Dendritic cell treated with granulocyte-macrophage colony-stimulating factor and Interleukin-4, amounts not matched to agents 40 ng/mL and 50 ng/mL, for 4 days (primary cell): ENCODE data around the gene EML1.

Experiments
- H3K27ac Mint-ChIP-seq: one replicate; pipeline ENCODE4 v1.8.0; 2022; ENCODE audit warnings: mild to moderate bottlenecking, mixed read lengths
- H3K27me3 Mint-ChIP-seq: one replicate; pipeline ENCODE4 v1.8.0; 2022; ENCODE audit warnings: mild to moderate bottlenecking, mixed read lengths
- H3K36me3 Mint-ChIP-seq: one replicate; pipeline ENCODE4 v1.8.0; 2022; ENCODE audit warnings: low read depth, mixed read lengths
- H3K4me1 Mint-ChIP-seq: one replicate; pipeline ENCODE4 v1.8.0; 2022; ENCODE audit warnings: low read depth, mixed read lengths
- H3K4me3 Mint-ChIP-seq: one replicate; pipeline ENCODE4 v1.8.0; 2022; ENCODE audit warnings: mild to moderate bottlenecking, moderate library complexity, mixed read lengths
- H3K9me3 Mint-ChIP-seq: one replicate; pipeline ENCODE4 v1.8.0; 2022; ENCODE audit warnings: mixed read lengths
- intact Hi-C: fragments of 100-400 bp; cut with micrococcal nuclease; formaldehyde crosslinking; loops from one replicate; pipeline ENCODE4 v1.15.0; 2022

EML1 gene

DNA sequence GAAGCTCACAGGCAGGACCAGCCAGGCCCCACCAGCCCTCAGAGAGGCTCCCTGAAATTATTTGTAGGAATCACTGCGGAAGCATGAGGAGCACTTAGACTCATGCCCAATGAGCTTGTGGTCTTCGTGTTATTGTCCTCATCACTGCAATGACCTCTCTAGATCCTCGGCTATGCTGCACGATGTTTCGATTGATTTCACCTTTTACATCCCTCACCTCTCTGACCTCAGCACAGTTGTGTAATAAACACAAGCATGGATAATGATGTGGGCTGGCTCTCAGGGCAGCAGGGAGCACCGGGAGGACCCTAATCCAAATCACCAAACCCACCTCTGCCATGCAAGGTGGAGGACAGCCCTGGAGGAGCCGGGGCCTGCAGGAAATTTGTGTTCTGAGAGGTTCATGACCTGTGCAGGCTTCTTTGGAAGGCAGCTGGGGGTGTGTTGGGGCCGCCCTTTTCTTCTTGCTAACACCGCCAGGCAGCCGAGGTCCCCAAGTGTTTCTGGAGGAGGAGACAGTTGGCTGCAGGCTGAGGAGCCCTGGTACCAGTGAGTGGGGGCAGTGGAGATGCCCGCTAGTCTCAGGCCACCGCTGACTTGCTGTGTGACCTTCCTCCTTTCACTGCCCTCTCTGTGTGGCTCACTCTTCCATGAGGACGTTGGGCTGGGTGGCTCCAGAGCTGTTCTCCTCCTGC, 29.5 kb upstream of the EML1 start:
- Mint-ChIP-seq H3K9me3 (no peaks in the 10 kb centered on the region), H3K27ac (no peak overlapping the region), H3K4me1 (no peaks in the 10 kb centered on the region), H3K36me3 (no peaks in the 10 kb centered on the region), H3K4me3 (no peak overlapping the region), H3K27me3 (peaks cover 5% of the 10 kb centered on the region)
- intact Hi-C loops = no loop called here

DNA sequence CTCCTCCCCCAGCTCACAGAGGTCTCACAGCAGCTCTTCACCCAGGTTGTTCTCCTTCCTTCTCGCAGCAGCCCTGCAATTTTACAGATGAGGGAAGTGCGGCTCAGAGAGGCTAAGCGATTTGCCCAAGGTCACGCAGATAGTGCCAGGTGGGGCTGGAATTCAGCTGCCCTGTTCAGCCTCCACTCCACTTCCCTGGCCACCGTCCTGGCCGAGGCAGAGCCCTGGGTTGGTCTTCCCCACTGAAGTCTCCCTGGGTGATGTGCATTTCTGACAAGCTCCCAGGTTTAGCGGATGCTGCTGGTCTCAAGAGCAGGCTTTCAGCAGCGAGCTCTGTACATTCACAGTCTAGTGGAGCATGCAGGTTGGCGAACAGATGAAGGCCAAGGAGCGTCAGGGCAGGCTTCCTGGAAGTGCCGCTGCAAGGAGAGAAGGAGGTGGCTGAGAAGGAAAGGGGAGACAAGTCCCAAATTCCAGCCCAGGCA, 28.9 kb upstream of the EML1 start:
- H3K9me3 Mint-ChIP-seq = no peaks in the 10 kb centered on the region
- H3K36me3 Mint-ChIP-seq = no peaks in the 10 kb centered on the region
- H3K4me3 Mint-ChIP-seq = no peak overlapping the region
- H3K4me1 Mint-ChIP-seq = no peaks in the 10 kb centered on the region
- H3K27ac Mint-ChIP-seq = no peak overlapping the region
- H3K27me3 Mint-ChIP-seq = peaks cover 5% of the 10 kb centered on the region
- intact Hi-C loops = no loop called here

DNA sequence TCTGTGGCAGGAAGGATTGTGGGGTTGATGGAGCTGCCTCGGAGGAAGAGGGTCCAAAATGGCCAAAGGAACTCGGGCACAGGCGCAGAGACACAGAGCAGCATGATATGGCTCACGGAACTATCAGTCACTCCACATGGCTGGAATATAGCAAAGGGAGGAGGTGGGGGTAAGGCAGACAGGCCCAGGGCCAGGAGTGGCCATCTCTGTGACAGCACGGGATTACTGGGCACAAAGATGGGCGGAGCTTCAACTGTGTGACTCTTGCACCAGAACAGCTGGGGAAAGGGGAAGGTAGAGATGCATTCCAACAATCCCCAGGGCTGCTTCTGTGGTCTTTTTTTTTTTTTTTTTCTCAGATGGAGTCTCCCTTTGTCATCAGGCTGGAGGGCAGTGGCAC, 24.8 kb upstream of the EML1 start:
- Mint-ChIP-seq H3K9me3 (no peaks in the 10 kb centered on the region), H3K36me3 (no peaks in the 10 kb centered on the region), H3K27me3 (peaks cover 4% of the 10 kb centered on the region), H3K27ac (no peak overlapping the region), H3K4me1 (no peaks in the 10 kb centered on the region), H3K4me3 (no peak overlapping the region)
- intact Hi-C loops = no loop called here

DNA sequence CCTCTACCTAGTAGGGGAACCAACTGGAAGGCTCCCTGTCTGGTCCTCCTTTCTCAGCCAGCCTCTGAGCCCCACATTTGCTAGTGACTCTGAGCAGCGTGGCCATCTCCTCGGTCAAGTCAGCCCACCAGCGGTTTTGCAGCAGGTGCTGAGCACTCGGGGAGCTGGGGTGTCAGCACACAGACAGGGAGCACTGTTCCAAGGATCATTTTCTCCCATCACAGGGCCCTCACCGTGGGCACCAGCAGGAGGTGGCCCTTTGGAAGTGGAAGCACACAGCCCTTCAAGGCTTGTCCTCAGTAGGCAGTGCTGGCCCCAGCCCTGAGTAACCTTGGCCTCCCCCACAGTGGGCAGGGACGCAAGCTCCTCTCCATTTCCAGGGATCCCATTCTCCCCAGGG, 24.1 kb upstream of the EML1 start:
- H3K36me3 Mint-ChIP-seq = no peaks in the 10 kb centered on the region
- no peaks in the 10 kb centered on the region for H3K4me1 Mint-ChIP-seq
- intact Hi-C loops = no loop called here
- H3K4me3 Mint-ChIP-seq = no peak overlapping the region
- H3K27ac Mint-ChIP-seq = no peak overlapping the region
- H3K27me3 Mint-ChIP-seq = peaks cover 4% of the 10 kb centered on the region
- no peaks in the 10 kb centered on the region for H3K9me3 Mint-ChIP-seq

DNA sequence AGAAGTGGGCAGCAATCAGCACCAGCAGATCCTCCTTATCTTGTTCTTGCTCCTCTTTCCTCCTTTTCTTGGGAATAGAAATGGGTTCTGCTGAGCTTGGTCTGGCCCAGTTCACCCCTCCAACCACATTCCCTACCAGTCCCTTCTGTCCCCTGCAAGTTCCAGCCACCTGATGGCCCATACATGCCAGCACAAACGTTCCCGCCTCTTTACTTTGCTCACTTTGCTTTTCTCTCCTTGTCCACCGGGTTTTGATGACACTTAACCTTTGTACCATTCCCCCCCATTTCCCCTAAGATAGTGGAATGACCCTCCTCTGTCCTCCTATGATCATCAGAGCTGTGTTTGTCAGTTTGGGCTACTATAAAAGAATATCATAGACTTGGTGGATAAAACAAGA, 23.4 kb upstream of the EML1 start:
- intact Hi-C loops = no loop called here
- Mint-ChIP-seq H3K27ac (no peak overlapping the region), H3K4me3 (no peak overlapping the region), H3K36me3 (no peaks in the 10 kb centered on the region), H3K27me3 (peaks cover 4% of the 10 kb centered on the region), H3K9me3 (no peaks in the 10 kb centered on the region), H3K4me1 (peaks cover 5% of the 10 kb centered on the region)

DNA sequence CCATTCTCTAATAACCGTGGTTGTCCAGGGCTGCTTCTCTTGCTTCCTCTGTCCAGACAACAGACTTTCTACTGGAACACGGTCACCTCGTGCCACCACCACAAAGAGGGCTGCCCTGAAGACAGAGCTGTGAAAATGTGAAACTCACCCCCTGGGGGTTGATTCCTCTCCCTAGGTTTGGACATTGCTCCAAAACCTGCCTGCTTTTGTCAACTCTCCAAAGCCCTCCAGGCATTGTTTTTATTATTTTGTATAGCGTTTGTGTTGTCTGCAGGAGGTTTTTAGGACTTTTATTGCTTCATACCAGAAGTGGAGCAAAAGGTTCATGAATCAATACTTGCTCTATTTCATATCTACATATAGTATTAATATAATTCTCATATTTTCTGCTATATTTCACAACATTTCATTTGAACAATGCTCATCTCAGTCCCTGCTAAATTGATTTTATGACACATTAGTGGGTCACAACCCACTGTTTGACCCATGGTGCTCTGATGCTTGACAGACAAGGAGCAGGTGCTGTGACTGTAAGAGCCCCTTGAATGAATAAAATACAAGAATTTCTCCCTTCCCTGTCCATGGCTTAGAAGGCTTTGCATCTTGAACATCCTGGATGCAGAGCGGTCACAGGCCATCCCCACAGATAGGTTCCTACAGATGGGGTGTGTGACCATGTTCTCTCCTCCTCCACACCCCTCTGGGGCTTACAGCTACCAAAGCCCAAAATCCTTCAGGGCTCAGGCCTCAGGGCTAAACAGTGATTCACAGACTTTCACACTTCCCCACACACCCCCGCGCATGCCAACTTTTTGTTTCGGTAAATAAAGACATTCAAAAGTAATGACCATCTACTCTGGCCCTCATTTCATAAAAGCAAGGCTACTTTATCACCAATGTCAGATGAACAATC, 20.6 kb upstream of the EML1 start:
- Mint-ChIP-seq H3K4me3 (no peak overlapping the region), H3K9me3 (no peaks in the 10 kb centered on the region), H3K4me1 (peaks cover 5% of the 10 kb centered on the region), H3K27ac (no peak overlapping the region), H3K36me3 (no peaks in the 10 kb centered on the region), H3K27me3 (peaks cover 11% of the 10 kb centered on the region)
- intact Hi-C loops = no loop called here

DNA sequence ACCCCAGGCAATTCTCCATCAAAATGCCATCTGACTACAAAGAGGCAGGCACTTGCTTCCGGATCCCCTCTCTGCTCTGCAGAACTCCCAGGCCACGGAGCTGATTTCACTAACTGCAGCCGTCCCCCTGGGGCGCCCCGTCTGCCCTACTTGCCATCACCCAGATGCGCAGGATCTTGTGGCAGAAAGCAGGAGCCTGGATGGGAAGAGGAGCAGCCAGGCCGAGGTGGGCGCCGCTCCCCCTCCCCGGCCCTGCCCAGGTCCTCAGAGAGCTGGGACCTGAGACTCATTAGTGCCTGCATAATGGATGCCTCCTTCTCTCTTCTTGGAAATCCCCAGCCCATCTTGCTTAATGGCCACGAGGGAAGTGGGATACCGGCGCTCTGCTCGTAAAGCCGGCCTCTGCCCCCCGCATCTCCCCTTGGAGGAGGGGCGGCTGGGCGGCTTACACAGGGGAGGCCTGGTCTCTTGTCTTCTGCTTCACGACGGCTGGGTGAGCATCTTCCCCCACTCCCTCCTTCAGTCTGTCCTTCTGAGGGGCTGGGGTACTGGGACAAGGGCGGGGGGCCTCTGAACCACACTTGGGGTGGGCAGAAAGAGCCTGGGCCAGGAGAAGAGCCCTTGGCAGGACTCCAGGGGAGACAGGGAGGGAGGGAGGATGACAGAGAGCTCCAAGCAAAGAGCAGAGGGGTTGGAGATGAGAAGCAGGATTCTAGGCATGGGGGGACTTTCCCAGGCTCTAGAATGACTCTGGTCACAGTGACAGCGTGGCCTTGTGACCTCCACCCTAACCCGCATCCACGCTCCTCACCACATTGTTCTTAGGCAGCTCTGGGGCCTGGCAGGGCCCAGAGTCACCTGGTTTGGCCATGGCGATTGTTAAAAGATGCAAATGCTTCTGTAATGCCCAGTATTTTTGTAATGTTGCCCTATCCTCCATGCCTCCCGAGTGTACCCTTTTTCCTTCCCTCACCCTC, 19.4 kb upstream of the EML1 start:
- no peak overlapping the region for H3K4me3 Mint-ChIP-seq
- peaks cover 9% of the 10 kb centered on the region for H3K27me3 Mint-ChIP-seq
- H3K9me3 Mint-ChIP-seq = peaks cover 2% of the 10 kb centered on the region
- no peak overlapping the region for H3K27ac Mint-ChIP-seq
- intact Hi-C loops = no loop called here
- H3K4me1 Mint-ChIP-seq = peaks cover 5% of the 10 kb centered on the region
- H3K36me3 Mint-ChIP-seq = no peaks in the 10 kb centered on the region

DNA sequence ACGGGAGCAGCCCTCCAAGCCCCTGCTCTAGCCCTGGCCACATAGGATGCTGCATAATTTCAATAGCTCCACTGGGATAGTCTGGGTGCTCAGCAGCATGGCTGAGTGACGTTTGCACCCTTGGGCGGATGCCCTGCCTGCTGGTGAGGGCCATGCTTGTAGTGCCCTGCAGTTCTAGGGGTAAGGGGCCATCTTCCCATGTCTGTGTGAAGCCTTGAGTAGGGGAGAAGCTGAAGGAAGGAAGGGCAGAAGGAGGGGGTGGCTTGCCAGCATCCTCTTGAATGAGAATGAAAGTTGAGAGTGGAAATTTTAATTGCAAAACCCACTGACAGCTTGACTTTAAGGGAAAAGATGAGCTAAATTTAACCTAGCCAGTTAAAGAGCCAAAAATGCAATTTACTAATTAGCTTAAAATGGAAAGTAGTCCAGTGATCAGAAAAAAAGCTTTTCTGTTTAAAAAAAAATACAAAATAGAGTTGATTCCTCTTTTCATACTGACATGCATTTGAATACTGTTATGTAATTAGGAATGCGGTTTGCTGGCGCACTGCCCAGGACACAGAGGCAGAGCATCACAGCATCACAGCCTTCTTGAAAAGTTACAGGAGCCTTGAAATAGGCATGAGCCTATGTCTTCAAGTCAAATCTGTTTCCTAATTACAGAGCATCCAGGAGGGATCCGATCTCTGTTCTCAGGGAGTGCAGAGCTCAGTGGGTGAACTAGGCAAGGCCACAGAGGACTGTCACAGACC, 18.5 kb upstream of the EML1 start:
- H3K9me3 Mint-ChIP-seq = peaks cover 12% of the 10 kb centered on the region
- no peak overlapping the region for H3K27ac Mint-ChIP-seq
- H3K4me1 Mint-ChIP-seq = peaks cover 5% of the 10 kb centered on the region
- intact Hi-C loops = no loop called here
- H3K4me3 Mint-ChIP-seq = no peak overlapping the region
- H3K36me3 Mint-ChIP-seq = no peaks in the 10 kb centered on the region
- peaks cover 8% of the 10 kb centered on the region for H3K27me3 Mint-ChIP-seq

DNA sequence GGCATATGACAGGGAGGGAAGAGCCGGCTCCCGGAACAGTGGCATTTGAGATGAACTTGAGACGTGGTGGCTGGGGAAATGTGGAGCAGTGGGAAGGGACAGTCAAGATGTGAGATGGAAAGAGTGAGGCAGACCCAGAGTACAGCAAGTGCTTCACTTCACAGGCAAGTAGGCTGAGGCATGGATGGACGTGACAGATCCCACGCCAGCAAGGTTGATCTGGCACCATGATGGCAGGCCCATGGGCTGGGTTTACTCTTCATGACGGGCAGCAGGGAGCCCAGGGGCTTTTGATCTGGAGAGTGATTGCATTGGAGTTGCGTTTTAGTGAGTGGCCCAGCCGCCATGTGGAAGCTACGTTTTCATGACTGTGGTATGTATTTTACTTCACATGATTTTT, 17.9 kb upstream of the EML1 start:
- Mint-ChIP-seq H3K4me3 (no peak overlapping the region), H3K27me3 (peaks cover 7% of the 10 kb centered on the region), H3K27ac (no peak overlapping the region), H3K9me3 (peaks cover 12% of the 10 kb centered on the region), H3K4me1 (peaks cover 5% of the 10 kb centered on the region), H3K36me3 (no peaks in the 10 kb centered on the region)
- intact Hi-C loops = no loop called here

DNA sequence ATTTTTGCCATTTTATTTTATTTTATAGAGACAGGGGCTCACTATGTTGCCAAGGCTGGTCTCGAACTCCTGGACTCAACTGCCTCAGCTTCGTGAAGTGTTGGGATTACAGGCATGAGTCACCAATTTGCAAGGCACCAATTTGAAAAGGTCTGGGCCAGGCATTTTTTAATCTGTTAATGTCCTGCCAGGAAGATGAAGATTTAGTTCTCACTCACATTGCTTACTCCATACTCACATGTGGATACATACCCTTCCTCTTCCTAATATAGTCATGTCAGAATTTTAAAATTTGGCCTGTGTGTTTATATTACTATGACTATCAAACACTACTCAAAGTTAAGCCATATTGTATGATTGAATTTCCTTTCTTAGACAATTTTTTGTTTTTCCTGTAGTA, 15.3 kb upstream of the EML1 start:
- H3K27ac Mint-ChIP-seq = no peak overlapping the region
- no peaks in the 10 kb centered on the region for H3K36me3 Mint-ChIP-seq
- H3K4me3 Mint-ChIP-seq = no peak overlapping the region
- intact Hi-C loops = no loop called here
- peaks cover 12% of the 10 kb centered on the region for H3K9me3 Mint-ChIP-seq
- H3K4me1 Mint-ChIP-seq = peaks cover 5% of the 10 kb centered on the region
- H3K27me3 Mint-ChIP-seq = peaks cover 8% of the 10 kb centered on the region

DNA sequence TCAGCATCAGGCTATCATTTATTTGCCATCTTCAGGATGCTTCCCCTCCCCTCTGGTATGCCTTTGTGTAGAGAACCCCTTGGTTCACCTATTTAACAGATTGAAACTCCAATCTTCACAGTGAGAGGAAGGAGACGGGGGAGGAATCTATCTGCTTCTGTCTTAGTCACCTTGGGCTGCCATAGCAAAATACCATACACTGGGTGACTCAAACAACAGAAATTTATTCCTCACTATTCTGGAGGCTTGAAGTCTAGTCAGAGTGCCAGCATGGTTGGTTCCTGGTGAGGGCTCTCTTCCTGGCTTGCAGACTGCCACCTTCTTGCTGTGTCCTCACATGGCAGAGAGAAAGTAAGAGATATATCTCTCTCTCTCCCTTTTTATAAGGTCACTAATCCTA, 13.5 kb upstream of the EML1 start:
- Mint-ChIP-seq H3K4me3 (no peak overlapping the region), H3K4me1 (no peaks in the 10 kb centered on the region), H3K27ac (no peak overlapping the region), H3K9me3 (peaks cover 12% of the 10 kb centered on the region), H3K27me3 (peaks cover 8% of the 10 kb centered on the region), H3K36me3 (no peaks in the 10 kb centered on the region)
- intact Hi-C loops = no loop called here

DNA sequence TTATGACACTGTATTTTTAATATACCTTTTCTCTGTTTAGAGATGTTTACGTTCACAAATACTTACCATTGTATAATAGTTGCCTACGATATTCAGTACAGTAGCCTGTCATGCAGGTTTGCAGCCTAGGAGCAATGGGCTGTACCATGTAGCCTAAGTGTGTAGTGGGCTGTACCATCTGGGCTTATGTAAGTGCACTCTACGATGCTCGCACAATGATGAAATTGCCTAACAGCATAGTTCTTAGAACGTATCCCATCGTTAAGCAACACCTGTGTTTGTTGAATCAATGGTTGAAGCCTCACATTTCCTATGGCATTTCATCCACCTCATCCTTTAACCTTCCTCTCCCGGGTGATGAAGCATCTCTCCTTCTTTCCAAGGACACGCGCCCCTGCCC, 12.5 kb upstream of the EML1 start:
- intact Hi-C loops = no loop called here
- H3K27me3 Mint-ChIP-seq = peaks cover 6% of the 10 kb centered on the region
- H3K36me3 Mint-ChIP-seq = no peaks in the 10 kb centered on the region
- H3K27ac Mint-ChIP-seq = no peak overlapping the region
- no peaks in the 10 kb centered on the region for H3K4me1 Mint-ChIP-seq
- H3K4me3 Mint-ChIP-seq = no peak overlapping the region
- peaks cover 12% of the 10 kb centered on the region for H3K9me3 Mint-ChIP-seq

DNA sequence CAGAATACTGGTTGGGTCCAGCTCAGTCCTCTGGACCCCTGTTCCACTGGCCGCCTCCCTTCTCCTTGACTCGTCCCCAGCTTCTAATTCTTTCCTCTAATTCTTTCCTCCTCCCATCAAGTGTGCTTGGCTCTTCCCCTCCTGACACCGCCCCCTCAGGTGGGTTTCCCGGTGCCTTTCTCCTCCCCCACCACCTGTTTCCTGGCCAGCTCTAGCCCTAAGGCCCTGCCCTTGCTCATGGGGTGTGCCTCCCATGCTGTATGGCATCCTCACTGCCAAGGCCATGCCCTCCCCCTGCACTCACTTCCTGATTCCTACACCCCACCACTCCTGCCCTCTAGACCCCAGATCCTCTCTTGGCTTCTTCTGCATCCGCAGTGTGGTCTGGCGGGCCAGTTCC, 12.1 kb upstream of the EML1 start:
- H3K4me3 Mint-ChIP-seq = no peak overlapping the region
- H3K27ac Mint-ChIP-seq = no peak overlapping the region
- peaks cover 12% of the 10 kb centered on the region for H3K9me3 Mint-ChIP-seq
- no peaks in the 10 kb centered on the region for H3K36me3 Mint-ChIP-seq
- H3K4me1 Mint-ChIP-seq = no peaks in the 10 kb centered on the region
- H3K27me3 Mint-ChIP-seq = peaks cover 9% of the 10 kb centered on the region
- intact Hi-C loops = no loop called here
